Measurements from ENCODE around the gene SLC37A4. TPM values are rescaled to one million over a fixed set of nuclear protein-coding genes. Genes with fewer than 3 reads are reported as not detected.
"Not testable (repeated sequence)": the region's sequence is repeated elsewhere in the genome, so short reads cannot be mapped to it uniquely, and the experiment has no call there.

Gene SLC37A4
- total RNA-seq, 1 donor from 2014 or later: 16.9 TPM

GRCh38 chr11:119017377-119017776 is 13.3 kb downstream of the SLC37A4 start:
- DNase-seq (ENCODE audit: low spot score): not testable (repeated sequence)

- DNase-seq (ENCODE audit: low spot score): no peak
Measured at GRCh38 chr11:119016216-119017009, 14.3 kb downstream of the SLC37A4 start.

GRCh38 chr11:119015054-119015611 is 15.5 kb downstream of the SLC37A4 start:
- DNase-seq (ENCODE audit: low spot score): no peak

- no peak for DNase-seq (ENCODE audit: low spot score)
Measured at GRCh38 chr11:119014209-119014924, 16.3 kb downstream of the SLC37A4 start.

GRCh38 chr11:119012629-119013170 is 18.0 kb downstream of the SLC37A4 start:
- DNase-seq (ENCODE audit: low spot score): no peak

GRCh38 chr11:119011476-119012053 is 19.1 kb downstream of the SLC37A4 start:
- no peak for DNase-seq (ENCODE audit: low spot score)

GRCh38 chr11:119006656-119007055 is 24.0 kb downstream of the SLC37A4 start:
- no peak for DNase-seq (ENCODE audit: low spot score)

- DNase-seq (ENCODE audit: low spot score): no peak
Measured at GRCh38 chr11:119000906-119001305, 29.8 kb downstream of the SLC37A4 start.

- DNase-seq (ENCODE audit: low spot score): no peak
Measured at GRCh38 chr11:118998822-118999221, 31.9 kb downstream of the SLC37A4 start.

- no peak for DNase-seq (ENCODE audit: low spot score)
Measured at GRCh38 chr11:118998388-118998717, 32.3 kb downstream of the SLC37A4 start.

- peak; percentile 95 for DNase-seq (ENCODE audit: low spot score)
Measured at GRCh38 chr11:118997627-118998387, 32.9 kb downstream of the SLC37A4 start, which contains the start of gene CENATAC. Gene CENATAC, plus strand, starts transcription at chr11:118998138. Its CDS starts 60 bp downstream, at chr11:118998198.

- DNase-seq (ENCODE audit: low spot score): no peak
Measured at GRCh38 chr11:118996926-118997626, 33.6 kb downstream of the SLC37A4 start.

GRCh38 chr11:118991486-118992038 is 39.1 kb downstream of the SLC37A4 start:
- not testable (repeated sequence) for DNase-seq (ENCODE audit: low spot score)

GRCh38 chr11:118988280-118988679 is 42.4 kb downstream of the SLC37A4 start:
- peak; percentile 74 for DNase-seq (ENCODE audit: low spot score)

GRCh38 chr11:118984825-118985224 is 45.9 kb downstream of the SLC37A4 start:
- DNase-seq (ENCODE audit: low spot score): no peak

GRCh38 chr11:118984337-118984736 is 46.3 kb downstream of the SLC37A4 start:
- not testable (repeated sequence) for DNase-seq (ENCODE audit: low spot score)

- no peak for DNase-seq (ENCODE audit: low spot score)
Measured at GRCh38 chr11:118980191-118980881, 50.3 kb downstream of the SLC37A4 start.

- no peak for DNase-seq (ENCODE audit: low spot score)
Measured at GRCh38 chr11:118979434-118979833, 51.2 kb downstream of the SLC37A4 start.

All from ureter (tissue), 1 donor.